ENCODE results near the gene LRMDA. TPM values are rescaled to one million over a fixed set of nuclear protein-coding genes. Genes with fewer than 3 reads are reported as not detected.

The LRMDA gene
- polyA plus RNA-seq, 3 donors = 39.8 to 59.6 (median 56.4) TPM

DNA sequence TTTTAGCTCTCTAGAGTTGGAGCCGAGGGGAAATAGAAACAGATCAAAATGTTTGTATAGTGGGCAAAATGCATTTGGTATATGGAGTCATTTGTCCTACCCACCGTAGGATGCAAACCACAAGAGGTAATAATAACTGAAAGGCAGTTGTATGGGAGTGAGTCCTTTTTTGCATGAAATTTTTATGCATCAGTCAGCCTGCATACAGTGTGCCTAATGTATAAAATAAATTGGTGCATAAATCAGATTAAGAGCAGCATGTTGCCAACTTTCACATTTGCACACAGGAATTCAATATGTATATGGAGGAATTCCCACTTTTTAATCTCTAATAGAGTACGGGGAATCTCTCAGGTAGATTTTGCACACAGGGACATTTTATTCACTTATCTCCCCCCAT lies 262.8 kb downstream of the LRMDA start:
- Histone ChIP-seq H3K36me3 (replicated peaks in 1 of 2; ENCODE audit: control insufficient read depth in 1 of 2, insufficient read depth in 2 of 2, low read length in 2 of 2) (no peaks in the 10 kb centered on the region), H3K4me3 (replicated peaks in 1 of 3; ENCODE audit: low read depth in 2 of 3, low read length in 3 of 3) (no peak overlapping the region), H4K20me1 (ENCODE audit: insufficient read depth, low read length) (peaks cover 5% of the 10 kb centered on the region), H3K79me2 (ENCODE audit: insufficient read depth, low read length) (peaks cover 19% of the 10 kb centered on the region), H3K9ac (ENCODE audit: insufficient read depth, low read length, poor library complexity, severe bottlenecking) (no peak overlapping the region), H3K9me3 (replicated peaks in 1 of 2; ENCODE audit: control insufficient read depth in 1 of 2, insufficient read depth in 1 of 2, low read length in 2 of 2) (no peaks in the 10 kb centered on the region), H3K4me2 (replicated peaks; ENCODE audit: extremely low read depth, low read length, poor library complexity, severe bottlenecking) (no peak overlapping the region), H2AFZ (ENCODE audit: insufficient read depth, low read depth, low read length, poor library complexity, severe bottlenecking) (no peak overlapping the region), H3K27ac (ENCODE audit: low read depth in 1 of 2, low read length in 2 of 2) (no peak overlapping the region), H3K27me3 (ENCODE audit: control insufficient read depth in 2 of 2, insufficient read depth in 2 of 2, low read length in 2 of 2) (no peaks in the 10 kb centered on the region), H3K4me1 (ENCODE audit: control insufficient read depth in 1 of 2, insufficient read depth in 2 of 2, low read length in 2 of 2) (peaks cover 10 to 14% of the 10 kb centered on the region in 2 donors)
- DNase-seq = no peak
- WGBS (ENCODE audit: insufficient coverage) = 100% methylated on average over 2 of the region's 3 CpGs
- no peak overlapping the region for H3K4me3 Mint-ChIP-seq
- intact Hi-C loops (cut with micrococcal nuclease) = no loop called here
- H3K27ac Mint-ChIP-seq = no peak overlapping the region
- H3K36me3 Mint-ChIP-seq = peaks cover 0 to 6% of the 10 kb centered on the region in 2 donors
- H3K27me3 Mint-ChIP-seq (ENCODE audit: low read depth in 3 of 3) = no peaks in the 10 kb centered on the region
- no peaks in the 10 kb centered on the region for H3K9me3 Mint-ChIP-seq
- TF ChIP-seq, protein P1, sequence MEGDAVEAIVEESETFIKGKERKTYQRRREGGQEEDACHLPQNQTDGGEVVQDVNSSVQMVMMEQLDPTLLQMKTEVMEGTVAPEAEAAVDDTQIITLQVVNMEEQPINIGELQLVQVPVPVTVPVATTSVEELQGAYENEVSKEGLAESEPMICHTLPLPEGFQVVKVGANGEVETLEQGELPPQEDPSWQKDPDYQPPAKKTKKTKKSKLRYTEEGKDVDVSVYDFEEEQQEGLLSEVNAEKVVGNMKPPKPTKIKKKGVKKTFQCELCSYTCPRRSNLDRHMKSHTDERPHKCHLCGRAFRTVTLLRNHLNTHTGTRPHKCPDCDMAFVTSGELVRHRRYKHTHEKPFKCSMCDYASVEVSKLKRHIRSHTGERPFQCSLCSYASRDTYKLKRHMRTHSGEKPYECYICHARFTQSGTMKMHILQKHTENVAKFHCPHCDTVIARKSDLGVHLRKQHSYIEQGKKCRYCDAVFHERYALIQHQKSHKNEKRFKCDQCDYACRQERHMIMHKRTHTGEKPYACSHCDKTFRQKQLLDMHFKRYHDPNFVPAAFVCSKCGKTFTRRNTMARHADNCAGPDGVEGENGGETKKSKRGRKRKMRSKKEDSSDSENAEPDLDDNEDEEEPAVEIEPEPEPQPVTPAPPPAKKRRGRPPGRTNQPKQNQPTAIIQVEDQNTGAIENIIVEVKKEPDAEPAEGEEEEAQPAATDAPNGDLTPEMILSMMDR (IDR thresholded peaks at IDR 0.05) = no peak
- H3K4me1 Mint-ChIP-seq = peaks cover 18% of the 10 kb centered on the region

DNA sequence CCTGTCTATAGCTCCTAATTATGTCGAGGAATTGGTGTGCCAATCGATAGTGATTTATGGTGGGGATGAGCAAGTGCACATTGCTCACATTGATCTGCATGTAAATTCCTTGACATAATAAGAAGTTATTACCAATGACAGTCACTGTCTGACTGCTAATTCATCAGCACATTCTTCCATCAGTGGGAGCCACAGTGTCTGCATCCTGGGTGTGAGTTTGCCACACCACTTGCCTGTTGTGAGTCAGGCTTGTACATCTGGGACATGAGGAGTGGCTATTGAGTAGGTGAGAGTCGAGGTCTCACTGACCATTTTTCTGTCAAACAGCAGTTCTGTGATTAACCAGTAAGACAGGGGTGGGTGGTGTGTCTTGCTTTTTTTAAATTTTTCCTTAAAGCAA lies 263.4 kb downstream of the LRMDA start:
- WGBS (ENCODE audit: insufficient coverage) = no CpG with 5 or more reads among the region's 3 CpGs

More for the DNA sequence above, 263.4 kb downstream of the LRMDA start:
- no peaks in the 10 kb centered on the region for H3K27me3 ChIP-seq (ENCODE audit: control insufficient read depth in 2 of 2, insufficient read depth in 2 of 2, low read length in 2 of 2)
- intact Hi-C loops (cut with micrococcal nuclease) = no loop called here
- Mint-ChIP-seq H3K4me3 (no peak overlapping the region), H3K9me3 (peaks cover 0 to 2% (median 0%) of the 10 kb centered on the region in 7 donors), H3K27me3 (ENCODE audit: low read depth in 3 of 3) (no peaks in the 10 kb centered on the region), H3K36me3 (peaks cover 0 to 6% of the 10 kb centered on the region in 2 donors), H3K4me1 (peaks cover 18% of the 10 kb centered on the region), H3K27ac (no peak overlapping the region)
- peaks cover 17% of the 10 kb centered on the region for H3K79me2 ChIP-seq (ENCODE audit: insufficient read depth, low read length)
- no peak overlapping the region for H3K4me3 ChIP-seq (replicated peaks in 1 of 3; ENCODE audit: low read depth in 2 of 3, low read length in 3 of 3)
- no peak for DNase-seq
- H3K4me1 ChIP-seq (ENCODE audit: control insufficient read depth in 1 of 2, insufficient read depth in 2 of 2, low read length in 2 of 2) = peaks cover 10 to 14% of the 10 kb centered on the region in 2 donors
- no peak overlapping the region for H3K9ac ChIP-seq (ENCODE audit: insufficient read depth, low read length, poor library complexity, severe bottlenecking)
- H3K36me3 ChIP-seq (replicated peaks in 1 of 2; ENCODE audit: control insufficient read depth in 1 of 2, insufficient read depth in 2 of 2, low read length in 2 of 2) = no peaks in the 10 kb centered on the region
- H3K4me2 ChIP-seq (replicated peaks; ENCODE audit: extremely low read depth, low read length, poor library complexity, severe bottlenecking) = no peak overlapping the region
- H4K20me1 ChIP-seq (ENCODE audit: insufficient read depth, low read length) = peaks cover 5% of the 10 kb centered on the region
- H2AFZ ChIP-seq (ENCODE audit: insufficient read depth, low read depth, low read length, poor library complexity, severe bottlenecking) = no peak overlapping the region
- no peaks in the 10 kb centered on the region for H3K9me3 ChIP-seq (replicated peaks in 1 of 2; ENCODE audit: control insufficient read depth in 1 of 2, insufficient read depth in 1 of 2, low read length in 2 of 2)
- TF ChIP-seq, protein P1 (IDR thresholded peaks at IDR 0.05) = no peak
- H3K27ac ChIP-seq (ENCODE audit: low read depth in 1 of 2, low read length in 2 of 2) = no peak overlapping the region

All from CD14-positive monocyte (primary cell).